Measurements from ENCODE around the gene RHOU.

DNA sequence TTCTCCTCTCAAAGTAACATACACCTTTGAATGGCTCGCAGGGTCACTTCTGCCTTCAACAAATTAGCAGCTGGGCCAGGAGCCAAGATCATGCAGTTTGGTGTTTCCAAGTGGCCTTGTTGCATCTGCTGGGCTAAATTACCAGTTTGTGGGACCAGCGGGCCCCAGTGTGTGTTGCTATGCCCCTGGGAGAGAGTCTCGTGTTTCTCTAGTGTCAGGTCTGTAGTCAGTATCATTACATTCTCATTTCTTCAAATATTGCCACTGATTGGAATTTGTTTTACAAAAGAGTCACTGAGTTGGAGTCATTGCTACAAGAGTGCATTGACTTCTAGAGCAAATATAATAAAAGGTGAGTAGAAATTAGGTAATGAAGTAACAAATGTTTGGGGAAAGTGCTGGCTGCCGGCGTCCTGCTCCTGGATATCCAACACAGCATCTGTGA lies 35.5 kb downstream of the RHOU start:
- TF ChIP-seq CTCF (IDR thresholded peaks at IDR 0.05; ENCODE audit: insufficient read depth, low read length, poor library complexity, severe bottlenecking) (no peak), EZH2phosphoT487 (conservative IDR thresholded peaks at IDR 0.05; ENCODE audit: low read length) (no peak)

Measured in SU-DHL-6 (cell line).